Measurements from ENCODE around the gene KLHL42. TPM values are rescaled to one million over a fixed set of nuclear protein-coding genes. Genes with fewer than 3 reads are reported as not detected.

Gene KLHL42
- total RNA-seq, 2 donors from 2014 or later = 15.3 to 17.3 TPM

- no peak overlapping the region for H3K27ac Mint-ChIP-seq
- peaks cover 20% of the 10 kb centered on the region for H3K27me3 Mint-ChIP-seq
- no peak for ATAC-seq
- DNase-seq = no peak
- H3K4me3 Mint-ChIP-seq = no peak overlapping the region
- no peaks in the 10 kb centered on the region for H3K9me3 ChIP-seq (ENCODE audit: control insufficient read depth, low read length, poor library complexity, severe bottlenecking)
- peaks cover 11% of the 10 kb centered on the region for H3K4me1 Mint-ChIP-seq
- peaks cover 2% of the 10 kb centered on the region for H3K36me3 Mint-ChIP-seq (ENCODE audit: low read depth)
These were observed 34.4 kb downstream of the KLHL42 start for GRCh38 chr12:27814411-27814810.

GRCh38 chr12:27814851-27815591 is 35.0 kb downstream of the KLHL42 start:
- H3K27me3 Mint-ChIP-seq = peaks cover 20% of the 10 kb centered on the region
- ATAC-seq (no peak), DNase-seq (no peak)
- H3K9me3 ChIP-seq (ENCODE audit: control insufficient read depth, low read length, poor library complexity, severe bottlenecking) = no peaks in the 10 kb centered on the region
- H3K4me3 Mint-ChIP-seq = no peak overlapping the region
- H3K4me1 Mint-ChIP-seq = peaks cover 11% of the 10 kb centered on the region
- H3K36me3 Mint-ChIP-seq (ENCODE audit: low read depth) = peaks cover 2% of the 10 kb centered on the region
- H3K27ac Mint-ChIP-seq = no peak overlapping the region

GRCh38 chr12:27817766-27818165 is 37.7 kb downstream of the KLHL42 start:
- Mint-ChIP-seq H3K27ac (peak overlapping the region; percentile 21), H3K27me3 (peaks cover 13% of the 10 kb centered on the region), H3K4me1 (peaks cover 20% of the 10 kb centered on the region), H3K4me3 (no peak overlapping the region), H3K36me3 (ENCODE audit: low read depth) (no peaks in the 10 kb centered on the region)
- no peaks in the 10 kb centered on the region for H3K9me3 ChIP-seq (ENCODE audit: control insufficient read depth, low read length, poor library complexity, severe bottlenecking)
- DNase-seq (no peak), ATAC-seq (no peak)

DNA sequence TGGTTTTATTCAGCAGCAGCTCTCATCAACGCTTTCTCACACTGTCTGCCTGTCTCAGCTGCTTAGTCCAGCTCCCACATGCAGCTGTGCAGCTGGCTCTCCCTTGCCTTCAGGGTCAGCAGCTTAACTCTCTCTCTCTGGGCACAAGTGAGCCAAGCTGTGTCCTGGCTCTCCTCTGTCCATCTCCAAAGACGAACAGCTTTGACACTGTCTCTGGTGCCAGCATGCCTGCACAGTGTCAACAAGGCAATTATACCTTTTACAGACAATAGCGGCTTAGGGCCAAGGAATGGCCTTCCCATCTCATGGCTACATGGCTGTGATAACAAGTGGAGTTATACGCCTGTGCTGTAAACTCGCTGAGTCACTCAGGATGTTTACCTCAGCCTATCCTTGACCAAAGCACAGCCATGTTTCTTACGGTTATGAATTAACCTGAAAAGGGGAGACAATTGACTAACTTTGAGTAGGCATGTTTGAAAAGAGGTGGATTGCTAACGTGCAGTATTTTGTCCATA is 38.4 kb downstream of the KLHL42 start:
- ATAC-seq (no peak), DNase-seq (no peak)
- H3K4me3 Mint-ChIP-seq = no peak overlapping the region
- no peaks in the 10 kb centered on the region for H3K36me3 Mint-ChIP-seq (ENCODE audit: low read depth)
- peak overlapping the region; percentile 21 for H3K27ac Mint-ChIP-seq
- peaks cover 13% of the 10 kb centered on the region for H3K27me3 Mint-ChIP-seq
- H3K4me1 Mint-ChIP-seq = peaks cover 20% of the 10 kb centered on the region
- no peaks in the 10 kb centered on the region for H3K9me3 ChIP-seq (ENCODE audit: control insufficient read depth, low read length, poor library complexity, severe bottlenecking)

DNA sequence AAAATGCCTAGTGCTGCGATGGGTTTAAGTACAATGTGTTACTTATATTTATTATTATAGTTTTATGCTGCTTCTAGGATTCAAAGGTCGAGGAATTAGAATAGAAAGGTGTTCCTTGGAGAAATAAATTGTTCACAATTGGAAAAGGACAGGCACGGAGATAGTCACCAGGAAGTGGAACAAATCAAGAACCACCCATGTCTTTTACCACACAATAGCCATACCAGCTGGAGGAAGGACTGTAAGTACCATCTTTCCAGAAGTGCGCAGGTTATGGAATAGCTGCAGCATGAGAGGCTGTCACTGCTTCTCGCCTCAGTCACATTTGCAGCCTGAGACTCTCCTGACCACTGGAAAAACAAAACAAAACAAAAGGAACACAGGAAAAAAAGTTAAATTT is 40.5 kb downstream of the KLHL42 start:
- H3K27me3 Mint-ChIP-seq = peaks cover 13% of the 10 kb centered on the region
- no peaks in the 10 kb centered on the region for H3K9me3 ChIP-seq (ENCODE audit: control insufficient read depth, low read length, poor library complexity, severe bottlenecking)
- DNase-seq = no peak
- H3K36me3 Mint-ChIP-seq (ENCODE audit: low read depth) = no peaks in the 10 kb centered on the region
- peaks cover 20% of the 10 kb centered on the region for H3K4me1 Mint-ChIP-seq
- no peak overlapping the region for H3K27ac Mint-ChIP-seq
- no peak for ATAC-seq
- H3K4me3 Mint-ChIP-seq = no peak overlapping the region

DNA sequence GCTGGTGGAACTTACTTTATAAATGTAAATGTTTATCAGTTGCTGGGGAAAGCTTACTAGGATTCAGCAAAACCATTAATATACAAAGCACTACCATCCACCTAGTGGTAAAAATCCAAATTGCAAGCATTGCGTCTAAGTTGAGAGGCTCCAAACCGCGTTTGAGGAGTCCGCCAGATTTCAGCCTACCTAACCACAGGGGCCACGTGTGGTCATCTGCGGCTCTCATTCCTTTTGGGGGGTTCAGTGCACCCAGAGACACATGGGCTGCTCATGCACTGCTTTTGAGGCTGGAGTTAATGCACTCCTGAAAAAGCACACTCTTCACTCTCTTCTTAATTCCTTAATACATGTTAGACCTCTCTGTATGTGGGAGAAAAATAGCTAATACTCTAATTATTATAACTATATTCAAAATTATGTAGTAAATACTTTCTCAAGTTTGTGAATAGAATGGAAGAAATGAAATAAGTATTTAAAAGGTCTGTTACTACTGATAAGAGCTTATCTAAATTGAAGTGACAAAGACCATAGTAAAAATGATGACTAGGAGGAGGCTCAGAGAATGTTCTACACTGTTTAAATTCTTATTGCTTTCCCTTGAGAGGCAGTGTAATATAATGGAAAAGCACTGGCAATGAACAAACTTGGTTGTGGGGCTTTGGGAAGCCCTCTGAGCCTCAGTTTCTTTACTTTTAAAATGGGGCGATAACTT is 41.4 kb downstream of the KLHL42 start:
- H3K27ac Mint-ChIP-seq = peak overlapping the region; percentile 79

DNA sequence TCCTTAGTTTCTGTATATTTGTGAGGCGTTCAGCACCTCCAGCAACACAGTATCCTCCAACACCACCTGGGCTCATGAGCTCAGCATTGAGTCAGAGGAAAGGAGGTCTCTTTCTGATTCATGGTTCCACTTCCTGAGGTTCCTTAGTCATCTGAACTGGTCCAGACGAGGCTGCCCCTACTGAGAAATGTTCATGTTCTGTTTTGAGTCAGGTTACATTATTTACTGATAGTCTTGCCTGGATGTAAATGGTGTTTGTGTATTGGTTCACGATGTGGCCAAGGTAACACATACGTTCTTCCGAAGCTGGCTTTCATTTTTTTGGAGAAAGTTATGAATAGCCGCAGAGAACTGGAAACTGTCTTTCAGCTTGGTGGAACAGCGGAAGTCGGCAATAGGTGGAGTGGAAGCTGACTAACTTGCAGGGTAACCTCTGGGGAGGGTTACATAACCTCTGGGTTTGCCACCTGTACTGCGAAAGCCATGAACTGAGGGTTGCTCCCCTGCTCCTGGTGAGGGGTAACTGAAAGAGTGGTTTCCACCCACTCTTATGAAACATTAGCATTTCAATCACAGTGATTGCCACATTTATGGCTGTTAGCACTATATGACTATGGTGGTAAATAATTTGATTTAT is 42.2 kb downstream of the KLHL42 start:
- ATAC-seq (peak; percentile 85), DNase-seq (peak in 2 of 3 donors; percentile 18 to 33)
- Mint-ChIP-seq H3K36me3 (ENCODE audit: low read depth) (no peaks in the 10 kb centered on the region), H3K27ac (peak overlapping the region; percentile 79), H3K4me3 (peak overlapping the region; percentile 86), H3K27me3 (peaks cover 13% of the 10 kb centered on the region), H3K4me1 (peaks cover 23% of the 10 kb centered on the region)
- no peaks in the 10 kb centered on the region for H3K9me3 ChIP-seq (ENCODE audit: control insufficient read depth, low read length, poor library complexity, severe bottlenecking)

More for the DNA sequence above, 41.4 kb downstream of the KLHL42 start:
- Mint-ChIP-seq H3K4me1 (peaks cover 23% of the 10 kb centered on the region), H3K27me3 (peaks cover 13% of the 10 kb centered on the region), H3K4me3 (peak overlapping the region; percentile 86), H3K36me3 (ENCODE audit: low read depth) (no peaks in the 10 kb centered on the region)
- no peaks in the 10 kb centered on the region for H3K9me3 ChIP-seq (ENCODE audit: control insufficient read depth, low read length, poor library complexity, severe bottlenecking)
- ATAC-seq (no peak), DNase-seq (peak in 1 of 3 donors; percentile 24)

DNA sequence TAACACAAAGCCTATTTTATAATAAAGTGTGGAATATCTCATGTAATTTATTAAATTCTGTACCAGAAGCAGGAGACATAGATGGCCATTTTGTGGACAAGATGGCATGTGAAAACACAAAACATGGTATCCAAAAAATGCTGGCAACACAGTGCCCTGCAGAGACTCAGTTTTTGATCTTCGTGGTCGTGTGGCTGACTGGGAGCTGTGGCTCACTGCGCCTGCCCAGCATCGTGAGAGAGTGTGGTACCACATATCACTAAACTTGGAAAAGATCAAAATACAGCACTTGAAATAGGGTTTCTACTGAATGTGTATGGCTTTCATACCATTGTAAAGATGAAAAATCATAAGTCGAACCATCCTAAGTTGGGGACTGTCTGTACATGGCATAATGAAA is 43.0 kb downstream of the KLHL42 start:
- no peak for DNase-seq
- H3K36me3 Mint-ChIP-seq (ENCODE audit: low read depth) = no peaks in the 10 kb centered on the region
- H3K4me1 Mint-ChIP-seq = peaks cover 20% of the 10 kb centered on the region
- no peak for ATAC-seq
- H3K4me3 Mint-ChIP-seq = no peak overlapping the region
- H3K9me3 ChIP-seq (ENCODE audit: control insufficient read depth, low read length, poor library complexity, severe bottlenecking) = no peaks in the 10 kb centered on the region
- H3K27ac Mint-ChIP-seq = peak overlapping the region; percentile 79
- peaks cover 6% of the 10 kb centered on the region for H3K27me3 Mint-ChIP-seq

- Mint-ChIP-seq H3K27me3 (no peaks in the 10 kb centered on the region), H3K36me3 (ENCODE audit: low read depth) (no peaks in the 10 kb centered on the region), H3K4me1 (peaks cover 20% of the 10 kb centered on the region), H3K27ac (peak overlapping the region; percentile 79), H3K4me3 (peak overlapping the region; percentile 19)
- no peaks in the 10 kb centered on the region for H3K9me3 ChIP-seq (ENCODE audit: control insufficient read depth, low read length, poor library complexity, severe bottlenecking)
- ATAC-seq (no peak), DNase-seq (no peak)
These were observed 44.3 kb downstream of the KLHL42 start for GRCh38 chr12:27824126-27824842.

- H3K27me3 Mint-ChIP-seq = peaks cover 5% of the 10 kb centered on the region
- H3K4me1 Mint-ChIP-seq = peaks cover 20% of the 10 kb centered on the region
- DNase-seq (no peak), ATAC-seq (no peak)
- H3K27ac Mint-ChIP-seq = no peak overlapping the region
- H3K9me3 ChIP-seq (ENCODE audit: control insufficient read depth, low read length, poor library complexity, severe bottlenecking) = no peaks in the 10 kb centered on the region
- no peak overlapping the region for H3K4me3 Mint-ChIP-seq
- no peaks in the 10 kb centered on the region for H3K36me3 Mint-ChIP-seq (ENCODE audit: low read depth)
These were observed 46.0 kb downstream of the KLHL42 start for GRCh38 chr12:27826076-27826475.

- no peak for ATAC-seq
- H3K27me3 Mint-ChIP-seq = peaks cover 9% of the 10 kb centered on the region
- no peak overlapping the region for H3K27ac Mint-ChIP-seq
- peaks cover 10% of the 10 kb centered on the region for H3K4me1 Mint-ChIP-seq
- no peaks in the 10 kb centered on the region for H3K9me3 ChIP-seq (ENCODE audit: control insufficient read depth, low read length, poor library complexity, severe bottlenecking)
- no peak for DNase-seq
- no peak overlapping the region for H3K4me3 Mint-ChIP-seq
- H3K36me3 Mint-ChIP-seq (ENCODE audit: low read depth) = no peaks in the 10 kb centered on the region
These were observed 48.2 kb downstream of the KLHL42 start for GRCh38 chr12:27828196-27828595.

DNA sequence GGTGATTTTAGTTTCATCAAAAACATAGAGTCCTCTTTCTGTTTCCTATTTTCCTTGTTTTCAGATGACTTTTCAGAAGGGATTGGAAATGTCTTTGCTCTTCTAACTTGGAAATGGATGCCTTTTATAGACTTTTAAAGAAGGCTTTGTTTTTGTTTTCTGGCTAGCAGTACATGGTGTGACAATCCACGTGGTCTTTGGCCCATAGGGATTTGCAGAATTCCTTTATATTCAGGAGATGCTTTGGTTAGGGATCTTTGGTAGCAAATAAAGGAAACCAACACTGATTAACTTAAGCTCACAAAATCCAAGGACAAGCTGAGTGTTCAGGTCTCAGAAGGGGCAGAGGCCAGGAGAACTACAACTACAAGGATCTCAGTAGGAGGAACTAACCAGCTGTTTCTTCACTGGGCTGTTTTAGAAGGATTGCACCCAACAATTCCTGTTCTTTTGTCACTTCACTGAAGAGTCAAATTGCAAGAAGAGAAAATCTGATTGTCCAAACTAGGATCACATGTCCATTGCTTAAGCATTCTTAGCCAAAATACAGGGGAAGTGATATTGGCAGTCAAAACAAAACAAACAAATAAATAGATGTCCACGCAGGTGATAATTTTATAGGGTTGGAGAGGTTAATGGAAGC is 58.6 kb downstream of the KLHL42 start:
- no peaks in the 10 kb centered on the region for H3K27me3 Mint-ChIP-seq
- no peak for DNase-seq
- no peaks in the 10 kb centered on the region for H3K36me3 Mint-ChIP-seq (ENCODE audit: low read depth)
- peaks cover 2% of the 10 kb centered on the region for H3K4me1 Mint-ChIP-seq
- no peak overlapping the region for H3K4me3 Mint-ChIP-seq
- H3K9me3 ChIP-seq (ENCODE audit: control insufficient read depth, low read length, poor library complexity, severe bottlenecking) = no peaks in the 10 kb centered on the region
- no peak for ATAC-seq
- no peak overlapping the region for H3K27ac Mint-ChIP-seq
